Activated CD8-positive, alpha-beta memory T cell treated with anti-CD3 and anti-CD28 coated beads, Interleukin-2, amount 50 U/mL, for 24 hours (primary cell): ENCODE results near the gene ASTE1.
"Not testable (repeated sequence)": the region's sequence is repeated elsewhere in the genome, so short reads cannot be mapped to it uniquely, and the experiment has no call there.

ENCODE experiments used
- DNase-seq: peaks from one replicate; pipeline ENCODE4 v3.0.0-alpha.2; 2020; ENCODE audit errors: extremely low read depth

The ASTE1 gene

DNA sequence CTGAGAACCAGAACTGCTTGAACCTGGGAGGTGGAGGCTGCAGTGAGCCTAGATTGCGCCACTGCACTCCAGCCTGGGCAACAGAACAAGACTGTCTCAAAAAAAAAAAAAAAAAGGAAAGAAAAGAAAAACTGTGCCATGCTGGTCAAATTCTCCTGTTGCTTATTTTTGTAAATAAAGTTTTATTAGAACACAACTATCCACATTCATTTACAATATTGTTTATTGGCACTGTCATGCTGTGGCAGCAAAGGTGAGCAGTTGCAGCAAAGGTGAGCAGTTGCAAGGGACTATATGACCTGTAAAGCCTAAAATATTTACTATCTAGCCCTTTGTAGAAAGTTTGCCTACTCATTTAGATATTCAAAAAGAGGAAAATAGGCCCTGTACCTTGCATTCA is 18.3 kb downstream of the ASTE1 start:
- no peak for DNase-seq

DNA sequence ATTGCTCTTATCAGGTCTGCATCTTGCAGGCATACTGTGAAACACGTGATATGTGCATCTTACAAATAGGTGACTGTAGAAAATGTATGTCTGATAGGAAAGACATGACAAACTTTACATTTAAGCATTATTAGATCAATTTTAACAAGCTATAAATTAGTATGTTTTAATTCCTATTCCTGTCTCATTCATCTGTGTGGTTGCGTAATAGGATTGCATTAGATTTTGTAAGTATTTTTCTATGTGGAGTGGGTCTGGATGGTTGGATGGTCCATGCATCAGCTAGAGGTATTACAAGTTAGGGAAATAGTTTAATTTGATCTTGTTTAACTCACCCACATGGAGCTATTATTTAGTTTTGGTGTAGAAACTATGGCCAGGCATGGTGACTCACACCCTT is 18.8 kb downstream of the ASTE1 start:
- no peak for DNase-seq

DNA sequence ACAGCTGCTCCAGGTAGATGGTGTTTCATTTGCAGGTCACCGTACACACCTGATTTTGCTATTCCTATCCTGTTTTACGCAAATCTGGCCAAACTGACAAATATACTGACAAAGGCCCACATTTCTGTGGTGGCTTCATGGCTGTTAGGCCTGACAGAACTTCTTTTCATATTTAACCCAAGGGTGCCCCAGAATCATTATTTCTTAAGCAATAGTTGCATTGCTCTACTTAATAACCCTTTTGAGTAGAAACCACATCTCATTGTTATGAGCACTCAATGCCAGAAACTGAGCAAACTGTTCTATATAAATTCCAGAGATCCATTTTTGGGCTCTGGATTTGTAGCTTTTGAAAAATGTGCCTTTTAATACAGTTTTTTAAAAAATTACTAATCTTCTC is 19.4 kb downstream of the ASTE1 start:
- DNase-seq: no peak

DNA sequence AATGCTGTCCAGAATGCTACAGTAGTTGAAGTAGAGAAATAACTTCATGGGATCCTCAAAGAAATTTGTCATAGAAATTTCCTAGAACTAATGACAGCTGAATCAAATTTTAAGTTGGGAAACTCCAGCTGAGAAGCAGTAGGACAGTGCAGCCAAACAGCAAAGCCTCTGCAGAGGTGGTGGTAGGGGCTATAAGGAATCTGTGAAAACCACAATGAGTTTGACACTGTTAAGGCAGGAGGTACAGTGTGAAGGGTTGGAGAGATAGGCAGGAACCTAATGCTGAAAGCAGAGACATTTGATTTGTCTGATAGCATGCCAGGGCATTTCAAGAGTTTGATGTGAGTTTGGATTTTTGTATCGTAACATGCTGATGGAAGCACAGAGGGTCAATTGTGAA is 22.0 kb downstream of the ASTE1 start:
- DNase-seq: no peak

DNA sequence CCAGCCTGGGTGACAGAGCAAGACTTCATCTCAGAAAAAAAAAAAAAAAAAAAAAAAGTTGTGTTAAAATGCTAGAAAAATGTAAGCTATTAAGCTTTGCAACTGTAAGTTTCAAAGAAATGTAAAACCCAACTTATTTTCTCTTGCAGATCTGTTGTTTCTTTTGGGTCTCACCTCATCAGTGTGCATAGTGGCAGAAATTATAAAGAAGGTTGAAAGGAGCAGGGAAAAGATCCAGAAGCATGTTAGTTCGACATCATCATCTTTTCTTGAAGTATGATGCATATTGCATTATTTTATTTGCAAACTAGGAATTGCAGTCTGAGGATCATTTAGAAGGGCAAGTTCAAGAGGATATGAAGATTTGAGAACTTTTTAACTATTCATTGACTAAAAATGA is 25.6 kb downstream of the ASTE1 start:
- DNase-seq: no peak

DNA sequence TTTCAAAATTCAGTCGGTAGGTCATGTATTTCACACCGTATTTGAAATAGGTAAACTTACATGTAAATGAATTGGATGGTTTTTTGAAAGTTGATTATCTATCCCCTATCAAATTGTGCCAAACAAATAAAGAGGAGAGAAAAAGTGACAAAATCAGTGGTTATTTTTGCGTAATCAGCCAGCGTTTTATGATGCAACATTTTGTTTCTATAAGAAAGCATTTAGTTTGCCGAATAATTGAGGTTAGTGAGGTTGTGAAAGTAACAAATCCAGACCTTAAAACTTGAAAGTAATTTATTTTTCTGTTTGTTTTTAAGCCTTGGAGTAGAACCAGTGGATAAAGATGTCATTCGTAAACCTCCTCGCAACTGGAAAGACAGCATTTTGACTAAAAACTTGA is 29.3 kb downstream of the ASTE1 start:
- DNase-seq: no peak

DNA sequence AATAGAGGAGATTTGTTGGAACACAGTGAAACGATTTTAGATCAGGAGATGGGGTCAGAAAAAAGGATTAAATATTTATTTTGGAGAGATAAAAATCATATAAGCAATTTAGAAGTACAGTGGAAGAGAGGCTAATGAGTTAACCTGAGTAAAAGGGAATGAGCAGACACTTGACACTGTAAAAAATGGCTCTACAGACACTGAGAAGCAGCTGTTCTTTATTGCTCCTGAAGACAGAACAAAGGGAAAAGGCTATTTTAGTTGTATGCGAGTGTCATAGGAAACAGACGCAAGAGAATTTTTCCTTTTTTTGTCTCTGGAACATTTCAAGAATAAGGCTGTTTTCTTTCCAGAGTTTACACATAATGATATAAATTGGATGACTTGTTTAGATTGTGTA is 34.3 kb downstream of the ASTE1 start:
- no peak for DNase-seq

DNA sequence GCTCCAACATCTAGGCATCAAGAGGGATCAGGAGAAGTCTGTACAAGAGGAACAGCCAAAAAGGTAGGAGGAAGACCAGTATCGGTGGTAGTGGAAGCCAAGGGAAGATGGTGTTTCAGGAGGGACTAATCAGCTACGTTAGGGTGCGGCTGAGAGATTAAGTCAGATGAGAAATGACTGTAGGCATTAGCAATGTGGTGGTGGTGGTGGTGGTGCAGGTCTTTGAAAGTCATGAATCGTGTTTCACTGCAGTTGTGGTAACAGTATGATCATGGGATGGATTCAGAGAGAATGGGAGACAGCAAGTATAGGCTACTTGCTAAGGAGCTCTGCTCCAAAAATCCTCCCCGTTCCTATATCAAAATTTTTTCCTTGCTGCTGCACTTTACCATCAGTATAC is 35.5 kb downstream of the ASTE1 start:
- no peak for DNase-seq

DNA sequence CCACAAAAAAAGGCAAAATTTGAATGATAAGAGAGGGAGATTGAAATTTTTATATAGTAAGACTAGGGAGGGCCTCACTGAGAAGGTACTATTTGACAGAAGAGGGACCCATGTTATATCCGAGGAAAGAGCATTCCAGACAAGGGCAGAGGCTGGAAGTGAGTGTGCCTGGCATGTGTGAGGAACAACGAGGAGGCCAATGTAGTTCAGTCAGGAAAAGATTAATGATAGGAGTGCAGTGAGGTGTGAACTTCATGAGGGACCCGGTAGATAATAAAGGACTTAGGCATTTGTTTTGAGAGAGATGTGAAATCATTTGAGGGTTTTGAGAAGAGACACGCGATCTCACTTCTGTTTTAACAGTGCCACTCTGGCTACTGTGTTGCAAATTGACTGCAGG is 36.3 kb downstream of the ASTE1 start:
- DNase-seq: no peak

DNA sequence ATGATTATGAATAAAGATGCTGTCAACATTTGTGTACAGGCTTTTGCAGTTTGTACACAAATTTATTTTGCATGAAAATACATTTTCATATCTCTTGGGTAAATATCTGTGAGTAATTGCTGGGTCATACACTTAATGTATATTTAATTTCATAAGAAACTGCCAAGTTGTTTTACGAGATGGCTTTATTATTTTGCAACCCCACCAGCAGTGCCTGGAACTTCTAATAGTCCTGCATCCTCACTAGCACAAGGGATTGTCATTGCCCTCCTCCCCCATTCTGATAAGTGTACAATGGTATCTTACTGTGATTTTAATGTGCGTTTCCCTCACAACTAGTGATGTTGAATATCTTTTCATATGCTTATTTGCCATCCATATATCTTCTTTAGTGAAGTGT is 45.2 kb downstream of the ASTE1 start:
- DNase-seq: no peak

DNA sequence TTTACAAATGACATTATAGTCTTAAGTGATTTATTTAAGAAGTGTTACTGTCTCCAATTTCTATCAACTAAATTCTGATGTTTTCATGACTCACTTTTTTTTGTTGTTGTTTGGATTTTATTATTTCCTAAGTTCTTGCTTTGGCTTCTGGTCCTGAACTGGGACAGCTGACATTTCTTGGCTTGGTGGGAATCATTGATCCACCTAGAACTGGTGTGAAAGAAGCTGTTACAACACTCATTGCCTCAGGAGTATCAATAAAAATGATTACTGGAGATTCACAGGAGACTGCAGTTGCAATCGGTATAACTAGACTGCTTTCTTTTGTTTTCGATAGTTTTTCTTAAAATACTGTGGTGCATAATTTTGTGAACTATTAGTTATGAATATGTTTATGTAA is 47.5 kb downstream of the ASTE1 start:
- DNase-seq: no peak

DNA sequence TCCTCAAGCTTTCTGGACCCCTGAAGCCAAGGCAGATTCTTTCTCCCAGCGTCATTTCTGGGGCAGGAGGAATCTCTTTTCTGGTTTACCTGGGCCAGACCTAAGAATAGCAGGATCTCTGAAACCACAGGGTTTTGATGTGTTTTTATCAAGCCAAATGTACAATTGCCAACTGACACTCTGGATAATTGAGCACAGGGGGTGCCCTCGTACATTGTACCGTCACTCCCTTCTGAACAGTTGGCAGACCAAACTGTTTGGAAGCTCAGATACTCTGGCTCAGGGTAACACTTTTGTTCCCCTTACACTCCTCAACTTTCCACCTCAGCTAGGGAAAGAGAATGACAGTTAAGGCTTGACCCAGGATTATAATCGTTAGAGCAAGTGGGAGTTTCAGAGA is 49.9 kb downstream of the ASTE1 start:
- no peak for DNase-seq

DNA sequence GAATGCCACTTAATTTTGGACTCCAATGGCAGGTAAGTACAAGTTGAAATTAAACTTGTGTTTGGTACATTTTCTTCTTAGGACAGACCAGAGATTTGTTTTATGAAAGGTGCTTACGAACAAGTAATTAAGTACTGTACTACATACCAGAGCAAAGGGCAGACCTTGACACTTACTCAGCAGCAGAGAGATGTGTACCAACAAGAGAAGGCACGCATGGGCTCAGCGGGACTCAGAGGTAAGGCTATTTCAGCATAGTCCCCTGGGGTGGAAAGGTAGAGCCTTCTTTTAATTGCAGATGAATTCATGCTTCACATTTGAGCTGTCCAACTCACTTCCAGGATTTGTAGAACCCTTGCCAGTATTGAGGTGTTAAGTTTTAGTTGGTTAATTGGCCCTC is 51.4 kb downstream of the ASTE1 start:
- DNase-seq: no peak

DNA sequence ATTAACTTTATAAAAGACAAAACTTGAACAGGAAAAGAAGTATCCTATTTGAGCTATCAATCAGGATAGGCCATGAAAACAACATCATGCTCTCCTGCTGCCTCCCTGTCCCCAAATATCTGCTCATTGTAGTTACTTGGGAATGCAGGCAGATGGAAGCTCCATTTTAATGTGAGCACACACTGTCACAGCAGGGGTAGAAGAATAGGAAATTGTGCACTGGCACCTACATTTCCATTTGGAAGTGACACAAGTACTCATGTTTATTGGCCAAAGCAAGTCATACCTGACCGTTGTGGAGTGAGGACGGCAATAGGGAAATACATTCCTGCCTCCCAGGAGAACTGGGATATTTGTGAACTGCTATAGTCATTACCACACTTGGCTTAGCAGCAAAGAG is 52.4 kb downstream of the ASTE1 start:
- DNase-seq: no peak

DNA sequence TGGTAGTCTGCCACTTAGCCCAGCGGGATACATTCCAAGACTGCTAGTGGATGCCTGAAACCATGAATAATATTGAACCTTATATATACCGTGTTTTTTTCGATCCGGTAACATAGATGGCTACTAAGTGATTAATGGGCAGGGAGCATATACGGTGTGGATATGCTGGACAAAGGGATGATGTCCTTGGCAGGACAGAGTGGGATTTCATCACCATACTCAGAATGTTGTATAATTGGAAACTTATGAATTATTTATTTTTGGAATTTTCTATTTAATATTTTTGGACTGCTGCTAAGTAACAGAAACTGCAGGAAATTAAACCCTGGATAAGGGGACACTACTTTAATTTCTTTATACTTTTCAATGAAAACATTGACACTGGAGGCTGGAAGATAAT is 53.2 kb downstream of the ASTE1 start:
- no peak for DNase-seq

DNA sequence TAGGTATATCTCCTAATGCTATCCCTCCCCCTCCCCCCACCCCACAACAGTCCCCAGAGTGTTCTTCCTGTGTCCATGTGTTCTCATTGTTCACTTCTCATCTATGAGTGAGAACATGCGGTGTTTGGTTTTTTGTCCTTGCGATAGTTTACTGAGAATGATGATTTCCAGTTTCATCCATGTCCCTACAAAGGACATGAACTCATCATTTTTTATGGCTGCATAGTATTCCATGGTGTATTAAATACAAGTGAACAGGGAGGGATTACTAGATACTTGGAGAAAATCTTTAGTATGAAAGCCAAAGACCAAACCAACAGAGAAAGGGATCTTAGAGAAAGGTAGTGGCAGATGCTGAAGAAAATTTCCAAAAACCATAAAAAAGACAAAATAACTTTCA is 54.0 kb downstream of the ASTE1 start:
- DNase-seq: not testable (repeated sequence)

DNA sequence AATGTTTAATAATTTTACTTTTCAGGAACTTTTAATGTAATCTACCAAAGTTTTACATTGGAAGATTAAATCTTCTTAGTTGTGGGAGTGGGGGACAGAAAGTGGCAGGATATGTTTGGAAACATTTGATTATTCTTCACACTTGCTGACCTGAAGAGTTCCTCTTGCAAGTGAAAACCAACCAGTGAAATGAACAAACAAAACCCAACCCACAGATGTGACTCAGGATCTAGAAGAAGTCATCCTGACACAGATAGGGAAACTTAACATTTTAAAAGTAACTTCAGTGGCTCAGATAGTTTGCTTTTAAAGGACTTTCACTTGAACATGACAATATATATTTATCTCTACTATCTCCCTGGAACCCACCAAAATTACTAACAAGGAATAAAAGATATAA is 55.4 kb downstream of the ASTE1 start:
- no peak for DNase-seq

DNA sequence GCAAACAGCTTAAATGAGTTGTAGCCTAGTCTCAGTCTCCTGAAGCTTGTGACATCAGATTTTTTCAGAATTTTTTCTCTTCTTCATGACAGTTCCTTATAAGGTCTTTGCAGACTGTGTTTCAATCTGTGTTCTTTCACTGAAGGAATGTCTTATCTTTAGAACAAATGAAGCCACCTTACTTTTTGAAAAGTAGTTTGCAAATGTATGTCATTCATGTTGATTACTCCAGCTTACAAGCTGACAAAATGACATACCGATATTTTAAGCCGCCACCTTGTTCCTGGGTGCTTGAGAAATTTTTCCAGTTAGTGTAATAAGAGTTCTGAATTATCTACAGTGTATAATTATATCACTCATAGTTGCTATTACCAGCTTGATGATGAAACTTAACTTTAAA is 57.0 kb downstream of the ASTE1 start:
- DNase-seq: no peak

DNA sequence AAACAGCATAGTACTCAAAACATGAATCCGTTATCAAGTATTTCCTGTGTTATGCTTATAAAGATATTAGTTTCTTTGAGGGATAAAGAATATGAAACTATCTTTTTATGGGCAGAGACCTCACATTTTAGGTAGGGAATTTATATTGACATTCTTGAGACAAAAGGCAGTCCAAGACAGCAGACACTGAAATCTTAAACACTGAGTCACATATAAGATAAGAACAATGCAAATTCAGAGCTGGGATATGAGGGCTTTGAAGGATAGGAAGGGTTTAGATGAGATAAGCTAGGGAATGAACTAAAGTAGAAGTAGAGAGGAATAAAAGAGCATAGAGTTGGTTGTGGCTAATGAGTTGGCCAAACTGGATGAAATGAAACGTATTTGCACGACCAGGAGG is 58.4 kb downstream of the ASTE1 start:
- no peak for DNase-seq

DNA sequence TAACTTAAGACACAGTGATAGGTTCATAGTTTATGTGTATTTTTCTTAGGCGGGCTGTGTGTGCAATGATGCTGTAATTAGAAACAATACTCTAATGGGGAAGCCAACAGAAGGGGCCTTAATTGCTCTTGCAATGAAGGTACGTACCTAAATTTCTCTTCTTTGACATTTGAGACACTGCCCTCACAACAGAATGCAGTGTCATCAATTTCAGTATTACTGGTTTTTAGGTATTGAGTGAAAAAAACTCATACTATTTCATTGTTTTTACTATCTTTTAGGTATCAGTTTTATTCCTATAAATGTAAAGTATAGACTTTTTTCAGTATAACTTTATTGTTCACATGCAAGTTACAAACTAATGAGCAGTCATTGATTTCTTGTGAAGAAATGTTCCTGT is 59.3 kb downstream of the ASTE1 start:
- DNase-seq: no peak

DNA sequence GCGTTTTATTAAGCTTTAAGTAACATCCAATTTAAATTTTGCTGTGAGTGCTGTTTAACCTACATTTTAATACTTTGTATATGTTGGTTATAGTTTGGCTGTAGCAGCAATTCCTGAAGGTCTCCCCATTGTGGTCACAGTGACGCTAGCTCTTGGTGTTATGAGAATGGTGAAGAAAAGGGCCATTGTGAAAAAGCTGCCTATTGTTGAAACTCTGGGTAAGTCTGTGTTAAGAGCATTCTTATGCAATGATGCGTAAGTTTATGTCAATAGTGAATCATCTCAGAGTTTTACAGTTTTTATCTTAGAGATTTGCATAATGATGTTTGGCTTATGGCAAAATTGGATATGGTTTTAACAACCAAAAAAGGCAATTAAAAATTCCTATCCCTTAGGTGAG is 62.7 kb downstream of the ASTE1 start:
- no peak for DNase-seq
